Measurements from ENCODE around the gene BCAS3. TPM values are rescaled to one million over a fixed set of nuclear protein-coding genes. Genes with fewer than 3 reads are reported as not detected.

Gene BCAS3
- total RNA-seq, 4 donors from 2014 or later: 20.7 to 76.3 (median 39.8) TPM

- in situ Hi-C loops (cut with MboI; ENCODE audit: low pct_ligation_motif_present in 1 of 4, low pct_unique_long_range_greater_than_20kb in 1 of 4, low sequenced_read_pairs in 3 of 4): no loop called here
- TF ChIP-seq EP300 (IDR thresholded peaks at IDR 0.05; ENCODE audit: low read depth) (no peak), POLR2AphosphoS5 (IDR thresholded peaks at IDR 0.05) (no peak), POLR2A (IDR thresholded peaks at IDR 0.05) (no peak), CTCF (IDR thresholded peaks at IDR 0.05) (no peak)
- H3K9me3 ChIP-seq: no peaks in the 10 kb centered on the region
- H3K27me3 ChIP-seq: no peaks in the 10 kb centered on the region
- H3K4me1 ChIP-seq: no peaks in the 10 kb centered on the region
- WGBS, 2 donors (ENCODE audit: low coverage in 1 of 2): 74 to 80% methylated on average over 2 to 3 of the region's 3 CpGs
- no peak for DNase-seq
- H3K4me3 ChIP-seq: no peak overlapping the region
- no peak overlapping the region for H3K27ac ChIP-seq
- H3K36me3 ChIP-seq: no peaks in the 10 kb centered on the region
- intact Hi-C loops (cut with DNase I; ENCODE audit: low total_unique reads): no loop called here
Measured at GRCh38 chr17:61150686-61151299, 473.1 kb downstream of the BCAS3 start.

- TF ChIP-seq POLR2A (IDR thresholded peaks at IDR 0.05) (no peak), CTCF (IDR thresholded peaks at IDR 0.05) (no peak)
- intact Hi-C loops (cut with DNase I; ENCODE audit: low total_unique reads): no loop called here
- in situ Hi-C loops (cut with MboI; ENCODE audit: low pct_ligation_motif_present in 1 of 4, low pct_unique_long_range_greater_than_20kb in 1 of 4, low sequenced_read_pairs in 3 of 4): no loop called here
- no peak overlapping the region for H3K4me3 ChIP-seq
- H3K4me1 ChIP-seq: peaks cover 0 to 10% (median 2%) of the 10 kb centered on the region in 4 donors
- H3K27me3 ChIP-seq: no peaks in the 10 kb centered on the region
- H3K36me3 ChIP-seq: no peaks in the 10 kb centered on the region
- H3K27ac ChIP-seq: no peak overlapping the region
- whole genome bisulfite sequencing, 2 donors (ENCODE audit: low coverage in 1 of 2): 80 to 91% methylated on average over 1 of the region's 1 CpG
- DNase-seq: no peak
- H3K9me3 ChIP-seq: no peaks in the 10 kb centered on the region
Measured at GRCh38 chr17:61152898-61153297, 475.2 kb downstream of the BCAS3 start.

GRCh38 chr17:61155590-61156237 lies 478.1 kb downstream of the BCAS3 start:
- intact Hi-C loops (cut with DNase I; ENCODE audit: low total_unique reads): no loop called here
- H3K4me1 ChIP-seq: peaks cover 0 to 10% (median 2%) of the 10 kb centered on the region in 4 donors
- no peak for TF ChIP-seq CTCF (IDR thresholded peaks at IDR 0.05)
- no peak for TF ChIP-seq POLR2A (IDR thresholded peaks at IDR 0.05)
- no peak for TF ChIP-seq POLR2AphosphoS5 (IDR thresholded peaks at IDR 0.05)
- TF ChIP-seq EP300 (IDR thresholded peaks at IDR 0.05; ENCODE audit: low read depth): no peak
- in situ Hi-C loops (cut with MboI; ENCODE audit: low pct_ligation_motif_present in 1 of 4, low pct_unique_long_range_greater_than_20kb in 1 of 4, low sequenced_read_pairs in 3 of 4): no loop called here
- no peak overlapping the region for H3K27ac ChIP-seq
- 87 to 89% methylated on average over 4 of the region's 4 CpGs for WGBS, 2 donors (ENCODE audit: low coverage in 1 of 2)
- H3K4me3 ChIP-seq: no peak overlapping the region
- DNase-seq: no peak
- H3K9me3 ChIP-seq: no peaks in the 10 kb centered on the region
- H3K36me3 ChIP-seq: no peaks in the 10 kb centered on the region
- no peaks in the 10 kb centered on the region for H3K27me3 ChIP-seq

- H3K9me3 ChIP-seq: no peaks in the 10 kb centered on the region
- intact Hi-C loops (cut with DNase I; ENCODE audit: low total_unique reads): no loop called here
- WGBS, 2 donors (ENCODE audit: low coverage in 1 of 2): 23 to 28% methylated on average over 6 to 7 of the region's 7 CpGs
- peaks cover 0 to 10% (median 2%) of the 10 kb centered on the region in 4 donors for H3K4me1 ChIP-seq
- peak overlapping the region in 1 of 4 donors; percentile 40 for H3K27ac ChIP-seq
- no peak for DNase-seq
- no peaks in the 10 kb centered on the region for H3K36me3 ChIP-seq
- in situ Hi-C loops (cut with MboI; ENCODE audit: low pct_ligation_motif_present in 1 of 4, low pct_unique_long_range_greater_than_20kb in 1 of 4, low sequenced_read_pairs in 3 of 4): no loop called here
- peak overlapping the region in 1 of 4 donors; percentile 8 for H3K4me3 ChIP-seq
- TF ChIP-seq CTCF (IDR thresholded peaks at IDR 0.05): no peak
- no peak for TF ChIP-seq POLR2A (IDR thresholded peaks at IDR 0.05)
- TF ChIP-seq EP300 (IDR thresholded peaks at IDR 0.05; ENCODE audit: low read depth): no peak
- TF ChIP-seq POLR2AphosphoS5 (IDR thresholded peaks at IDR 0.05): no peak
- no peaks in the 10 kb centered on the region for H3K27me3 ChIP-seq
Measured at GRCh38 chr17:61157246-61157886, 479.7 kb downstream of the BCAS3 start.

All from transverse colon (tissue), 4 donors.